ENCODE measurements around the gene PPP2R3B.
"Not testable (repeated sequence)": the region's sequence is repeated elsewhere in the genome, so short reads cannot be mapped to it uniquely, and the experiment has no call there.

The PPP2R3B gene

DNA sequence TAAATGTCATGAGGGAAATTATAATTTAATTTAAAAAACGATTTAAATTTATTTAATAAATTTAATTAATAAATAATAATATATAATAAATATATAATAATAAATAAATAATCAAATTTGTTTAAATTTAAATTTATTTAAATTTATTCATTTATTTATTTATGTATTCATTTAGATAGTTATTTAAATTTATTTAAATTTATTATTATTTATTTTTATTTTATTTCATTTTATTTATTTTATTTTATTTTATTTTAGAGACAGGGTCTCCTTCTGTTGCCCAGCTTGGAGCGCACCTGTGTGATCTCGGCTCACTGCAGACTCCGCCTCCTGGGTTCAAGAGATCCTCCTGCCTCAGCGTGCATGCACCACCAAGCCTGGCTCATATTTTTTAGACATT lies 18.4 kb upstream of the PPP2R3B start:
- DNase-seq (ENCODE audit: low read depth), result no peak

DNA sequence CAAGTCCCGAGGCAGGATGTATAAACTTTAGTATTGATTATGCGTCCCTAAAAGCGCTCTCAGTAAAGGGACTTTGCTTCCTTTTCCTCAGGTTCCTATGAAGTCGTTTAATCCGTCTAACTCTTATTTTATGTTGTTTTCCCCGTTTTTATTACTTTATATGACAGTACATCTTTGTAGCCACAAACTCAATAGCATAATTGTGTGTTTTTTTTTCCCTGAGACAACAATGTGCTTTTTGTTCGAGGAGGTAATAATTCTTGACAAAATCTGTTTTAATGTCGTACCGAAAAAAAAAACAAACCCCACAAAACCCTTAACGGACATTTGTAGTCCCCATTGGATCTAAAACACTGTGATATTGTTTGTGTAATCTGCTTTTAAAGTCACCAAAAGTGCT lies 17.9 kb upstream of the PPP2R3B start:
- no peak for DNase-seq (ENCODE audit: low read depth)

DNA sequence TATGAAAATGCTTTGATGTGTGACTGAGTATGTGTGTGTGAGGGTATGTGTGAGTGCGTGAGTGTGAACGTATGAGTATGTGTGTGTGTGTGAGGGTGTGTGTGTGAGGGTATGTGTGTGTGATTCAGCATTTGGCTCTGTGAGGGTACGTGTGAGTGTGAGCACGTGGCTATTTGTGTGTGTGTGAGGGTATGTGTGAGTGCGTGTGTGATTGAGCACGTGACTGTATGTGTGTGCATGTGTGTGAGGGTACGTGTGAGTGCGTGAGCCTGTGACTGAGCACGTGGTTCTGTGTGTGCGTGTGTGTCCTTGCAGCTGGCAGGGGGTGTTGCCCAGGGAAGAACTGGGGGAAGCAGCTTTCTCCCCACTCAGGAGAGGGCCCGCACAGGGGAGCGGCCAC lies 16.1 kb upstream of the PPP2R3B start:
- no peak for DNase-seq (ENCODE audit: low read depth)

DNA sequence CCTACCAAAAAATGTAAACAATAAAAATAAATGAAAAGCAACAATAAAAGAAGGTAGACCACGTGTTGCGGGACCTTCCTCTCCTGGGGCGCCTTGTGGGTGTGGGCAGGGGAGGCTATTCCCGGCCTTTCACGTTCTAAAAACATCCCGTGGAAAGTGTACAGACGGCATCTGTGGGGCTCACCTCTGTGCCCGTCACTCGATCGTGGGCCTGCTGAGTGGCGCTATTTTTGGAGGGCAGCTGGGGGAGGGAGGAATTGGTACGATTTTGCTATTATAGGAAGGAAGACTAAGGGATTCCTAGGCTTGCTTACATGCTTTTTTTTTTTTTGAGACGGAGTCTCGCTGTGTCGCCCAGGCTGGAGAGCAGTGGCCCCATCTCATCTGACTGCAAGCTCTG lies 13.6 kb upstream of the PPP2R3B start:
- no peak for DNase-seq (ENCODE audit: low read depth)

DNA sequence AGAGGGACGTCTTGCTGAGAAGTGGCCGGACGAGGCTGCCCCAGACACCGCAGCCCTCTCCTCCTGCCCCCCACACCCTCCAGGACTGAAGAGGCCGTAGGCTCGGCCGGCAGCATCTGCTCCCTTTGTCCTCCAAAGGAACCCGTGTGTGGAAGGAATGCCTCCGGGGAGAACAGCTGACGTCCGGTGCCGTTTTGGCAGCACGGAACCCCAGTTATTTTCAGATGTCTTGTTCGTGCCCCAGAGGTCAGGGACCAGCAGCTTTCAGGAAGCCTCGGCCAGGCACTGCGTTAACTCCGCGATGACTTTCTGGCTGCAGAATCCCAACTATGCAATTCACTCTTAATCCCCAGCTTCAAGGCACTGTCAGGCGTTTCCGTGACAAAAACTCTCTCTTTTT lies 10.9 kb upstream of the PPP2R3B start:
- DNase-seq (ENCODE audit: low read depth), result no peak

DNA sequence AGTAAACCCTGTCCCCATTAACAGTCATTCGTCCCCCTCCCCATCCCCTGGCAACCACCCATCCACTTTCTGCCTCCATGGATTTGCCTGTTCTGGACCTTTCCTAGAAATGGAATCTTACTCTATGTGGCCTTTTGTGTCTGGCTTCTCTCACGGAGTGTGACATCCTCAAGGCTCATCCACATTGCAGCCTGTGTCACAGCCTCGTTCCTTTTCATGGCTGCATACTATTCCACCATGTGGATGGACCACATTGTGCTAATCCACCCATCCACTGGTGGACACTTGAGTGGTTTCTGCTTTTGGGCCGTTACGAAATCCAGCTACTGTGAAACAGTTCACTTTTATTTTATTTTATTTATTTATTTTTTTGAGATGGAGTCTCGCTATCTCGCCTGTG lies 8.1 kb upstream of the PPP2R3B start:
- no peak for DNase-seq (ENCODE audit: low read depth)

DNA sequence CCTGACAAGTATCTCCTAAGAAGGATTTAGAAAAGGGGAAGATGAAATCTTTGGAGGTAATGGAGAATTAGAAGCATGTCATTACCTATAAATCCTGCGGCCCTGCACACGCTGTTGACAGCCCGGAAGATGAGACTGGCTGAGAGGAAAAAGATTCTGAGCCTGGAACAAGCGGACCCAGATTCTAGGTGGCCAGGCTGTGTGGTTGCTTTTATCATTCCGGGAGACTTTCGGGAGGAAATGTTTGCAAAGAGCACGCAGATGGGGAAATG lies 5.8 kb upstream of the PPP2R3B start:
- DNase-seq (ENCODE audit: low read depth), result no peak

DNA sequence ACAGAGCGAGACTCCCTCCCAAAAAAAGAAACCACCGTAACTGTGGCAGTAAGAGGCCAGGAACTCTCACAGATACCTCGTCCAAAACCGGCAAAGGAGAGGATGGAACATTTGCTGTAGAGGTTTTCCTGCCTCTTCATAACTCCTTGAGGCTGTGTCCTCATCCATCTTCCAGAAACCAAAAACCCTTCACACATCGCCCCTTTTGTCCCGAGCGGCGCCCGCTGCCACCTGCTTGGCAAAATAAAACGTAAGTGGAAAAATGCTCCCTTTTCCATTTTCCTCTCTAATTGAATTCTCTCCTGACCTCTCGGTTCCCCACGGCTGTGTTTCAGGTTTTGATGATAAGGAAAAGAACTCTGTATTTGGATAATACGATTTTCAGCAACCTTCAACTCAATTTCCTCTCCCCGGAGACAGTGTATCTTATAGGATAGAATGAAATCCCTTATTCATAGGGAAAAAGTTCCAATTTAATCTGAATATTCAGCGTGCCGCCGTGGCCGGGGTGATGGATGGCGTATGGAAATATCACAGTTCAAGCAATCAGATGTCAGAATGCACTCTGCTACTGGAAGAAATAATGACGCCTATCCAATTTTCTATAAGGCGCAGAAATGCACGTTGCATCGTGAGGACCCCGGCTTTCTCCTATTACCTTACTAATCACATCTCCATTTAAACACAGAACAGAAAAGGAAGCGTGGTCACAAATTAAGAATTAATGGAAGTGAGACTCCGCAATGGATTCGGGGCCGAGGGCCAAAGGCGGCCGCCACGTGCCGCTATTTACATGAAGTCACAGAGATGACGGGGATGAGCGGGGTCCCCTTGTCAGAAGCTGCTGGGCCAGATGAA lies 5.2 kb upstream of the PPP2R3B start:
- no peak for DNase-seq (ENCODE audit: low read depth)

DNA sequence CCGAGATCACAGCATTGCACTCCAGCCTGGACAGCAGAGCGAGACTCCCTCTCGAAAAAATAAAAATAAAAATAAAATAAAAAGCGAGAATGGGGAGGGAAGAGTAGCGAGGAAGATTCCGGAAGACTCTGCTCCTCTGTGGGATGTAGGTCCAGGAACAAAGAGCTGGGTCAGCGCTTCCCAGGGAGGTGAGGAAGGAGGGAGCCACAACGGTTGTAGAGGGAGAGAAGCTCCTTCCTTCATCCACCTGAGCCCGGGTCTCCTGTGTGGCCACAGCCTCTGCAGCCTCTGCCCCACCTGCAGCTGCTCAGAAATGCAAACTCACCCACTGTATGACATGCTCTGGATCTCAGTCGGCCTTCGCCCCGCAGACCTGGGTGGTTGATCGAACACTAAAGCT lies 3.8 kb upstream of the PPP2R3B start:
- no peak for DNase-seq (ENCODE audit: low read depth)

DNA sequence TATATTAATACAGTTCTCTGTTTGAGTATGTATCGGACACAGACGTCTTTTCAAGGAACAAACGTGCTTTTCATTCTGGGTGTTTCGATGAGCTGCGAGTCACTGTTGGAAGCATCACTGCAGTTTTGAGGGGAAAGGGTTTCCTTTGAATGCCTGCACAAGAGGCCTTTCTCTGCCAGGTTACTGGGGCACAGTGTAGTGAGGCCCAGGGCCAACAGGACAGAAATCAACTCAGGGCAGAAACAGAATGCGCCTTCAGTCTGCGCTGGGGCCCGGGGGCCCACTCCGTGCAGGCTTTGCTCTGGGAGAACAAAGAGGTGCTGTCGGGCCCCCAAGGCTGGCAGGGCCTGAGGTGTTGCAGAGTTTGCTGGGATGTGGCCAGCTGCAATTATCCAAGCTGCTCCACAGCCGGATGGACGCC lies 2.3 kb upstream of the PPP2R3B start:
- no peak for DNase-seq (ENCODE audit: low read depth)

DNA sequence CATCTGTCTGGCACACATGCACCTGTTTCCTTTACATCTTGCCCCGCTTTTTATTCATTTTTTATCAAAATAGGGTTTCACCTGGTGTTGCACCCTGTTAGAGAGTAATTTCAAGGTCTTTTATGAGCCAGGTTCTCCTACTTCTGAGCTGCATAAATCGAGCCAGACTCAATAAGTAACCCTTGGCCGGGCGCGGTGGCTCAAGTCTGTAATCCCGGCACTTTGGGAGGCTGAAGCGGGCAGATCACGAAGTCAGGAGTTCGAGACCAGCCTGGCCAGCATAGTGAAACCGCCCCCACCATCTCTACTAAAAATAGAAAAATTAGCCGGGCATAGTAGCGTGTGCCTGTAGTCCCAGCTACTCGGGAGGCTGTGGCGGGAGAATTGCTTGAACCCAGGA lies 1.0 kb upstream of the PPP2R3B start:
- DNase-seq (ENCODE audit: low read depth), result no peak

DNA sequence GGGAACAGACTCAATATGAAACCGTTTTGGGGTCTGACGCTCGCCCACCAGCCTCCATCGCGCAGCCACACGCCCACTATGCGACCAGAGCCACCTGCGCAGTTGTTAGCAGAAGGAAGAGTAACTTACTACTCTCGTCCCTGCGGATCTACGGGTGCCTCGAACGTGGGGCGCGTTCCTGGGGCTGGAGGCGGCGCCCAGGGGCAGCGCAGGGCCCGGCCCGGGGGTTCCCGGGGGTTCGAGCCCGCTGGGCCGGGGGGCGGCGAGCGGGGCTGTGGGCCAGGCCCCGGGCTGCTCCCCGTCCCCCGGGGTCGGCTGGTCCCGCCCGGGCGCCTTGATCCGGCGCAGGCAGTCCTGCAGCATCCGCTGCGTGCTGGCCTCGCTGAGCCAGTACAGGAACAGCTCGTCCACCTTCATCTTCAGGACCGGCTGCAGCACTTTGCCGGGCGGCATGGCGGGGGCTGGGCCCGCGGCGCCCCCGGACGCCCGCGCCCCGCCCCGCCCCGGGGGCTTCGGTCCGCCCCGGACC lies 404 bp downstream of the PPP2R3B start:
- DNase-seq (ENCODE audit: low read depth), result peak; percentile 36

DNA sequence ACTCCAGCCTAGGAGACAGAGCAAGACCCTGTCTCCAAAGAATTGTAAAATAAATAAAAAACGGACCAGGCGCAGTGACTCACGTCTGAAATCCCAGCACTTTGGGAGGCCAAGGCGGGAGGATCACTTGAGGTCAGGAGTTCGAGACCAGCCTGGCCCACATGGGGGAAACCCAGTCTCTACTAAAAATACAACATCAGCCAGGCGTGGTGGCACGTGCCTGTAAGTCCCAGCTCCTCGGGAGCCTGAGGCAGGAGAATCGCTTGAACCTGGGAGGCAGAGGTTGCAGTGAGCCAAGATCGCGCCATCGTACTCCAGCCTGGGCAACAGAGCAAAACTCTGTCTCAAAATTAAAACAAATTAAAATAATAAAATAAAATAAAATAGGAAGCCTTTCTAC lies 971 bp downstream of the PPP2R3B start:
- DNase-seq (ENCODE audit: low read depth), result not testable (repeated sequence)

DNA sequence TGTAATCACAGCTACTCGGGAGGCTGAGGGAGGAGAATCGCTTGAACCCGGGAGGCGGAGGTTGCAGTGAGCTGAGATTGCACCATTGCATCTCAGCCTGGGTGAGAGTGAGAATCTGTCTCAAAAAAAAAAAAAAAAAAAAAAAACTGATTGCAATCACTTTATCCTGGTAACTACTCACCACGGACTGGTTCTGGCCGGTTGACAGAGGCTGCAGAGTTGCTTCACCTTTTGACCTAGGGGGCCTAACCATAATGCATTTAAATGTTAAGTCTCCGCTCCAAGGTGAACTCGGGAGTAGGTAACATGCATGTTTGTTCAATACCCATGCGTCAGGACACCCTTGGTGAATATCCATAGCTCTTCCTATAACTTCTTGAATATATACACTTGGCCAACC lies 1.8 kb downstream of the PPP2R3B start:
- no peak for DNase-seq (ENCODE audit: low read depth)

DNA sequence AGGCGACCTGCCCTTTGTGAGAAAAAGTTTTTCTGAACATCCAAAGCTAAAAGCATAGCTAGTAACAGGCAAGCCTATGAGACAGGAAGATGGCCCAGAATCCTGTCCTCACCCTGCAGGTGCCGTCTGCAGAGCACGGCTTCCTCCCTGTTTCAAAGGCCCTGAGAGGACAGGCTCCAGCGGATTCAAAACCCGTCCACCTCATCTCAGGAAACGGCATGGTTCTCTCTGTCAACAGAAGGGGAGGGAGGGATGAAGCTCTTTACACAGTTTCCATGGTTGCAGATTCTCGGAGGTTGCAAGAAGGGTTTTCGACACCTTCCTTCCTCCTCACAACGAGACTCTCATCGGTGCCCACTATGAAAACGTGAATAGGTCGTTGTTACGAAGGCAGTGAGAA lies 8.3 kb downstream of the PPP2R3B start:
- no peak for DNase-seq (ENCODE audit: low read depth)

DNA sequence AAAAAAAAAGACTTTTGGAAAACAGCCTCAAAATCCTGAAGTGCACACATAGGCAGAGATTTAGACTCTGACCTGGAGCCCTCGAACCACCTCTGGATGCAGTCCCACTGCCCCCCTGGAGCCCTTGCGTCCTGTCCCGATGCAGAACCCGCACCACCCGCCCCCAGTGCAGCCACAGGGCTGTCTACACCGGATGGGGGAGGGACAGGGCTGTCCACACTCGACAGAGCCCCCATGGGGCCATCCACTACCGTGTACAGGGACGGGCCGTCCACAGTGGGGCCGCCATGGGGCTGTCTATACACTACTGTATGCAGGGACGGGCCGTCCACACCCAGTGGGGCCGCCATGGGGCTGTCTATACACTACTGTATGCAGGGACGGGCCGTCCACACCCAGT lies 10.5 kb downstream of the PPP2R3B start:
- not testable (repeated sequence) for DNase-seq (ENCODE audit: low read depth)

DNA sequence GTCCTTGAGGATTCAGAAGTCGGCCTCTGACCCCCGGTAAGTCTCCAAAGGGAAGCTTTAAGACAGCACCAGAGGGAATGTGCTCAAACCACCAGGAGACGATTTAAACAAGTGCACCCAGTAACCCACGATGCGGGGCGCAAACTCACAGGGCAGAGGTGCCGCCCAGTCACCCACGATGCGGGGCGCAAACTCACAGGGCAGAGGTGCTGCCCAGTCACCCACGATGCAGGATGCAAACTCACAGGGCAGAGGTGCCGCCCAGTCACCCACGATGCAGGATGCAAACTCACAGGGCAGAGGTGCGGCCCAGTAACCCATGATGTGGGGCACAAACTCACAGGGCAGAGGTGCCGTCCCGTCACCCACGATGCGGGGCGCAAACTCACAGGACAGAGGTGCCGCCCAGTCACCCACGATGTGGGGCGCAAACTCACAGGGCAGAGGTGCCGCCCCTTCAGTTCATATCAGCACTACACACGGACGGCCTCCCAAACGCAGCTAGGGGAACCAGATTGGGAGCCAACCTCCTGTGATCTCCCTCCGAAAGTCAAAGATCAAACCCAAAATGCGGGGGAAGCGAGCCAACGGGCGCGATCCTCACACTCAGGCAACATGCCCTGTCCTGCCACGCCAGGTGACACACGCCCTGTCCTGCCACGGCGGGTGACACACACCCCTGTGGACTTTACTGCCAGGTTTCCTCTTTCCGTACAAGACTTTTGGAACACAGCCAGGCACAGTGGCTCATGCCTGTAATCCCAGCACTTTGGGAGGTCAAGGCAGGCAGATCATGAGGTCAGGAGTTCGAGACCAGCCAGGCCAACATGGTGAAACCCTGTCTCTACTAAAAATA lies 11.3 kb downstream of the PPP2R3B start:
- DNase-seq (ENCODE audit: low read depth), result no peak

DNA sequence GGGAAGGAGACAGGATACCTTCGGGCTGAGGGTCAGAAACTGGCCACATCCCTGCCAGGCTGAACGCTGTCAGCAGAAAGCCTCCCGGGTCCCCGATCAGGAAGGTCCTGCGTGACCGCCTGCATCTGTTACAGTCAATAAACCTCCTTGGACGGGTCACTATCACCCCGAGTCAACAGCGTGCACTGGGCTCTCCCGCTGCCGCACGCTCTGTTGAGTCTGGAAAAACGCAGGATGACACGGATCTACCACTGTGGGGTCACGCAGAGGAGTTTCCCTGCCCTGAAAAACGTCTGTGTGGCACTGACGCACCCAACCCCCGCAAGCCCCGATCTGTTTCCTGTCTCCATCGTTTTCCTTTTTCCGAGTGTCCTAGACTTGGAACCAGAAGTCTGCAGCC lies 12.1 kb downstream of the PPP2R3B start:
- DNase-seq (ENCODE audit: low read depth), result no peak

DNA sequence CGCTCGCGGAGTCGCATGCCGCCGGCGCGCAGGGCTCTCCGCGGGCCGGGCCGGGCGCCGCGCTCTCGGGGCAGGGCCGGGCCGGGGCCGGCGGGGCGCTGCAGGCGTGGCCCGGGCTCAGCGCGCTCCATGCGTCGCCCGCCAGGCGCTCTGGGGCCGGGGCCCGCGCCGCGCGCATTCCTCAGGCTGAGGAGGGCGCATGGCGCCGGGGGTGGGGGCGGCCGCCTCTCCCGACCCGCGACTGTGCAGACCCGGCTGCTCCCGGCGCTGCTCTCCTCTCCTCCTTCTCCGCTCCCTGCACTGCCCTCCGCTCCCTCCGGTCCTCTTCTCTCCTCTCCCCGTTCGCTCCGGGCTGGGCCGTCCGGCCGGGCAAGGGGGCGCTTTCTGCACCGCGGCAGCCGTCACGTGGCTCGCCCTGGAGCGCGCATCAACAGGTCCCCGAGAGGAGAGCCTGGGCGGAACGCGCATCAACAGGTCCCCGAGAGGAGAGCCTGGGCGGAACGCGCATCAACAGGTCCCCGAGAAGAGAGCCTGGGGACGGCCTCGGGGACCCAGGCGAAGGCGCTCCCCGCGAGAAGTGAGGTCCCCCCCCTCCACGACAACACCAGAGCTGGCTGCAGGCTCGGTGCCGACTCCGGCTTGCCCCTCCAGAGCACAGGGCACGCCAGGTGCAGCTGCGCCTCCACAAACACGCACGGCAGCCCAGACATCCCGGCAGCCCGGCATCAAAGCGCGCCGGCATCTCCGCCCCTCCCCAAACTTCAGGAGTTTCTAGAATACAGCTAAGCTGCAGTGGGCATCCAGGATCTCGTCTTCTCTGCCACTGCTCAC lies 12.9 kb downstream of the PPP2R3B start:
- peak; percentile 40 for DNase-seq (ENCODE audit: low read depth)

DNA sequence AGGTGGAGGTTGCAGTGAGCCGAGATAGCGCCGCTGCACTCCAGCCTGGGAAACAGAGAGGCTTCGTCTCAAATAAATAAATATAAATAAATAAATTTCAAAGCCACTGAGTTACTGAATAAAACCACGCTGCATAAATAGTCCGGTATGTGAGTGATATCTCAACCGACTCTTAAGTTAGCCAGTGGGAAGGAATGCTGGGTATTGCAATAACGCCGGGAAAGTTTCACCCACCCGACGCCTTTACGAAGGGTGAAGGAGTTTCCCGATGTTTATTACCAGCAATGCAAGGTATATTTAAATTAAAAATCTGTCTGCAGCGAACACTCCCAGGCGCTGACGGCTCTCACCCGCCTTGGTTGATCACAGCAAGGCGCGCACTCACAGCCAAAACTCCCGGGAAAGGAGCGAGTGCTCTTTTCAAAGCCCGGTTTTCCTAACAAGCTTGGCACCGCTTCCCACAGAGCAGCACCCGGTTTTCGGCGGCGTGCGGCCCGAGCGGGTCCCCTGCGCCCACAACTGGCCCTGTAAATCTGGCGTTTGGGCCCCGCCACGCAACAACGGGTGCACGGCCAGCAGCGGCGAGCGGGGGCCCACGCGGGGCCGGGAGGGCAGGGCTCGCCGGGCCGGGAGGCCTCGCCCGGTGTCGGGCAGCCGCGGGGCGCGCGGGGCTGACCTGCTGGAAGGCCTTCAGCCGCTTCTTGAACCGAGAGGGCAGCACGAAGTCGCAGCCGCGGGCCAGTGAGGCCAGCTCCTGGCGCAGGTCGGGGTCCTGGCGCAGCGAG lies 13.7 kb downstream of the PPP2R3B start:
- no peak for DNase-seq (ENCODE audit: low read depth)

DNA sequence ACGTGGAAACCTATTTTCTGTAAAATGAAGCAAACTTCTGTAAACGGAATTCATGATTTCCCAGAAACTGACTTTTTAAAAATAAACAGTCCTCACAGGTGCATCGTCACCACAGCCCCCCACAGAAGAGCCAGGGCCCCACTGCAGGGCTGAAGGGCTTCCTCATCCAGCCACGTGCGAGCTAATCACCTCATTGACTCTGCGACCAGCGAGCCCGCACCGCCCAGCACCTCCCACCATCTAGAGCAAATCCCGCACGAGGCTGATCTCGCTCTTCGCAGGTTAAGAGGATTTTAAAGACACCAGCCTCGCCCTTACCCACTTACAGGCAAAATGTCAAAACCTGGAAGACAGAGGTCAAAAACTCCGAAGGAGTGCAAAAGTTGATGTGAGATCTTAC lies 14.8 kb downstream of the PPP2R3B start:
- DNase-seq (ENCODE audit: low read depth), result no peak

All from activated T-cell treated with anti-CD3 and anti-CD28 coated beads for 24 hours (primary cell).